ENCODE measurements around the gene HIP1. TPM values are rescaled to one million over a fixed set of nuclear protein-coding genes. Genes with fewer than 3 reads are reported as not detected.

HIP1 gene
- polyA plus RNA-seq, 1 of the 3 experiments (the other 2 are of a cell fraction) = 11.3 TPM

DNA sequence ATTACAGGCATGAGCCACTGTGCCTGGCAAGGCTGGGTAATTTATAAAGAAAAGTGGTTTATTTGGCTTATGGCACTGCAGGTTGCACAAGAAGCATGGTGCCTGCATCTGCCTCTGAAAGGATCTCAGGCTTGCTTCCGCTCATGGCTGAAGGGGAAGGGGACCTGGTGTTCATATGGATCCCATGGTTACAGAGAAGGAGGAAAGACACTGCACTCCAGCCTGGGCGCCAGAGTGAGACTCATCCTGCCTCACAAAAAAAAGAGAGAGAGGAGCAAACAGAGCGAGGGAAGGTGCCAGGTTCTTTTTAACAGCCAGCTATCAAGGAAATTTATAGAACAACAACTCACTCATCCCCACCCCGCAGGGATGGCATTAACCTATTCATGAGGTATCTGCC is 36.2 kb downstream of the HIP1 start:
- H3K27ac ChIP-seq (ENCODE audit: low read depth in 2 of 2, low read length in 1 of 2) = no peak overlapping the region
- no peaks in the 10 kb centered on the region for H3K4me1 ChIP-seq (ENCODE audit: control insufficient read depth in 1 of 2, insufficient read depth in 2 of 2, low read depth in 1 of 2, low read length in 1 of 2)
- H3K79me2 ChIP-seq (ENCODE audit: insufficient read depth) = no peaks in the 10 kb centered on the region
- CTCF ChIA-PET = no interaction called here
- no peaks in the 10 kb centered on the region for H3F3A ChIP-seq (replicated peaks; ENCODE audit: insufficient read depth)
- H3K27me3 ChIP-seq (ENCODE audit: insufficient read depth) = no peaks in the 10 kb centered on the region
- 96% methylated on average over 4 of the region's 4 CpGs for WGBS (ENCODE audit: low lambda C conversion rate)
- no peaks in the 10 kb centered on the region for H3K36me3 ChIP-seq (replicated peaks in 1 of 2; ENCODE audit: control insufficient read depth in 1 of 2, insufficient read depth in 2 of 2, low read length in 1 of 2)
- H3K9me3 ChIP-seq = no peaks in the 10 kb centered on the region
- no peak overlapping the region for H2AFZ ChIP-seq (ENCODE audit: low read depth)
- TF ChIP-seq FOSL2 (IDR thresholded peaks at IDR 0.05; ENCODE audit: borderline replicate concordance, low read depth) = no peak
- no peak for TF ChIP-seq TAF1 (IDR thresholded peaks at IDR 0.05; ENCODE audit: borderline replicate concordance, low read depth, low read length)
- TF ChIP-seq RFX5 (IDR thresholded peaks at IDR 0.05; ENCODE audit: low read length) = no peak
- TF ChIP-seq SIN3A (IDR thresholded peaks at IDR 0.05; ENCODE audit: borderline replicate concordance, low read depth, low read length) = no peak
- TF ChIP-seq POLR2AphosphoS5 (IDR thresholded peaks at IDR 0.05; ENCODE audit: low read depth, low read length) = no peak
- no peak for TF ChIP-seq FOXJ3 (CRISPR knock-in tag; IDR thresholded peaks at IDR 0.05)
- TF ChIP-seq ZBTB33 (IDR thresholded peaks at IDR 0.05; ENCODE audit: borderline replicate concordance, low read depth) = no peak
- TF ChIP-seq JUND (IDR thresholded peaks at IDR 0.05) = no peak
- TF ChIP-seq NFIC (IDR thresholded peaks at IDR 0.05; ENCODE audit: borderline replicate concordance) = no peak
- TF ChIP-seq ELF1 (IDR thresholded peaks at IDR 0.05) = no peak
- no peak for TF ChIP-seq RXRA (IDR thresholded peaks at IDR 0.05; ENCODE audit: borderline replicate concordance, low read depth)
- TF ChIP-seq EZH2phosphoT487 (IDR thresholded peaks at IDR 0.05; ENCODE audit: borderline replicate concordance, low read depth) = no peak
- no peak for TF ChIP-seq USF1 (IDR thresholded peaks at IDR 0.05; ENCODE audit: borderline replicate concordance, low read depth)
- TF ChIP-seq, protein P1, sequence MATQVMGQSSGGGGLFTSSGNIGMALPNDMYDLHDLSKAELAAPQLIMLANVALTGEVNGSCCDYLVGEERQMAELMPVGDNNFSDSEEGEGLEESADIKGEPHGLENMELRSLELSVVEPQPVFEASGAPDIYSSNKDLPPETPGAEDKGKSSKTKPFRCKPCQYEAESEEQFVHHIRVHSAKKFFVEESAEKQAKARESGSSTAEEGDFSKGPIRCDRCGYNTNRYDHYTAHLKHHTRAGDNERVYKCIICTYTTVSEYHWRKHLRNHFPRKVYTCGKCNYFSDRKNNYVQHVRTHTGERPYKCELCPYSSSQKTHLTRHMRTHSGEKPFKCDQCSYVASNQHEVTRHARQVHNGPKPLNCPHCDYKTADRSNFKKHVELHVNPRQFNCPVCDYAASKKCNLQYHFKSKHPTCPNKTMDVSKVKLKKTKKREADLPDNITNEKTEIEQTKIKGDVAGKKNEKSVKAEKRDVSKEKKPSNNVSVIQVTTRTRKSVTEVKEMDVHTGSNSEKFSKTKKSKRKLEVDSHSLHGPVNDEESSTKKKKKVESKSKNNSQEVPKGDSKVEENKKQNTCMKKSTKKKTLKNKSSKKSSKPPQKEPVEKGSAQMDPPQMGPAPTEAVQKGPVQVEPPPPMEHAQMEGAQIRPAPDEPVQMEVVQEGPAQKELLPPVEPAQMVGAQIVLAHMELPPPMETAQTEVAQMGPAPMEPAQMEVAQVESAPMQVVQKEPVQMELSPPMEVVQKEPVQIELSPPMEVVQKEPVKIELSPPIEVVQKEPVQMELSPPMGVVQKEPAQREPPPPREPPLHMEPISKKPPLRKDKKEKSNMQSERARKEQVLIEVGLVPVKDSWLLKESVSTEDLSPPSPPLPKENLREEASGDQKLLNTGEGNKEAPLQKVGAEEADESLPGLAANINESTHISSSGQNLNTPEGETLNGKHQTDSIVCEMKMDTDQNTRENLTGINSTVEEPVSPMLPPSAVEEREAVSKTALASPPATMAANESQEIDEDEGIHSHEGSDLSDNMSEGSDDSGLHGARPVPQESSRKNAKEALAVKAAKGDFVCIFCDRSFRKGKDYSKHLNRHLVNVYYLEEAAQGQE (IDR thresholded peaks at IDR 0.05; ENCODE audit: low read depth, low read length) = no peak
- TF ChIP-seq NRF1 (IDR thresholded peaks at IDR 0.05; ENCODE audit: low read depth, low read length) = no peak
- TF ChIP-seq TEAD4 (IDR thresholded peaks at IDR 0.05; ENCODE audit: borderline replicate concordance, insufficient read depth) = no peak
- H3K4me2 ChIP-seq = no peak overlapping the region
- no peaks in the 10 kb centered on the region for H3K9me2 ChIP-seq
- POLR2A ChIA-PET = no interaction called here
- no peak overlapping the region for H3K9ac ChIP-seq
- no peak for DNase-seq
- H4K20me1 ChIP-seq (ENCODE audit: insufficient read depth) = no peaks in the 10 kb centered on the region
- no peak overlapping the region for H3K4me3 ChIP-seq (ENCODE audit: low read depth in 2 of 2, low read length in 1 of 2)
